Subcutaneous abdominal adipose tissue (tissue), 5 donors: ENCODE data around the gene TOM1L2.
"Not testable (repeated sequence)": the region's sequence is repeated elsewhere in the genome, so short reads cannot be mapped to it uniquely, and the experiment has no call there.

Experiments
- H3K27ac ChIP-seq: one replicate; pipeline ENCODE4 v1.7.0; 2013; ENCODE audit warnings: low read depth, mild to moderate bottlenecking, inconsistent platforms, low read length, moderate library complexity
- H3K27me3 ChIP-seq, 5 donors: one replicate each; pipeline ENCODE4 v1.7.0; 2013; ENCODE audit warnings: low read length in 5 of 5, inconsistent platforms in 1 of 5; ENCODE audit not compliant: control insufficient read depth in 5 of 5, insufficient read depth in 4 of 5
- H3K36me3 ChIP-seq, 5 donors: one replicate each; pipeline ENCODE4 v1.7.0; 2013; ENCODE audit warnings: low read length in 5 of 5; ENCODE audit not compliant: control insufficient read depth in 5 of 5, insufficient read depth in 5 of 5
- H3K4me1 ChIP-seq, 5 donors: one replicate each; pipeline ENCODE4 v1.7.0; 2013; ENCODE audit warnings: low read length in 5 of 5, mild to moderate bottlenecking in 3 of 5, moderate library complexity in 1 of 5; ENCODE audit not compliant: control insufficient read depth in 5 of 5, insufficient read depth in 5 of 5
- H3K4me3 ChIP-seq, 5 donors: one replicate each; pipeline ENCODE4 v1.7.0; 2013; ENCODE audit warnings: low read length in 5 of 5, low read depth in 1 of 5
- H3K9ac ChIP-seq, 5 donors: one replicate each; pipeline ENCODE4 v1.7.0; 2013; ENCODE audit warnings: low read length in 5 of 5, mild to moderate bottlenecking in 4 of 5, moderate library complexity in 3 of 5
- H3K9me3 ChIP-seq, 5 donors: one replicate each; pipeline ENCODE4 v1.7.0; 2013; ENCODE audit warnings: low read length in 5 of 5; ENCODE audit not compliant: control insufficient read depth in 5 of 5
- donor health status: healthy.
- donor health status: healthy.
- donor health status: healthy.
- donor health status: healthy.
- donor health status: healthy.

The TOM1L2 gene

DNA sequence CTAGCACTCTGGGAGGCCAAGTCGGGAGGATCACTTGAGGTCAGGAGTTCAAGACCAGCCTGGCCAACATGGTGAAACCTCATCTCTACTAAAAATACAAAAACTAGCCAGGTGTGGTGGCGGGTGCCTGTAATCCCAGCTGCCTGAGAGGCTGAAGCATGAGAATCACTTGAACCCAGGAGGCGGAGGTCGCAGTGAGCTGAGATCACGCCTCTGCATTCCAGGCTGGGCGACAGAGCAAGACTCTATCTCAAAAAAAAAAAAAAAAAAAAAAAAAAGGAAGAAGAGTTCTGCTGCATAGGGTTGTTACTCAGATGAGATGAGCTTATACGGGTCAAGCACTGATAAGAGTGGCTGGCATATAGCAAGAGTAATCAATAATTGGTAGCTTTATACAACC, 32.3 kb downstream of the TOM1L2 start:
- H3K9me3 ChIP-seq, H3K4me3 ChIP-seq, H3K9ac ChIP-seq, H3K36me3 ChIP-seq, H3K27me3 ChIP-seq, H3K27ac ChIP-seq: not testable (repeated sequence)
- H3K4me1 ChIP-seq, result peaks cover 0 to 39% (median 35%) of the 10 kb centered on the region in 5 donors

DNA sequence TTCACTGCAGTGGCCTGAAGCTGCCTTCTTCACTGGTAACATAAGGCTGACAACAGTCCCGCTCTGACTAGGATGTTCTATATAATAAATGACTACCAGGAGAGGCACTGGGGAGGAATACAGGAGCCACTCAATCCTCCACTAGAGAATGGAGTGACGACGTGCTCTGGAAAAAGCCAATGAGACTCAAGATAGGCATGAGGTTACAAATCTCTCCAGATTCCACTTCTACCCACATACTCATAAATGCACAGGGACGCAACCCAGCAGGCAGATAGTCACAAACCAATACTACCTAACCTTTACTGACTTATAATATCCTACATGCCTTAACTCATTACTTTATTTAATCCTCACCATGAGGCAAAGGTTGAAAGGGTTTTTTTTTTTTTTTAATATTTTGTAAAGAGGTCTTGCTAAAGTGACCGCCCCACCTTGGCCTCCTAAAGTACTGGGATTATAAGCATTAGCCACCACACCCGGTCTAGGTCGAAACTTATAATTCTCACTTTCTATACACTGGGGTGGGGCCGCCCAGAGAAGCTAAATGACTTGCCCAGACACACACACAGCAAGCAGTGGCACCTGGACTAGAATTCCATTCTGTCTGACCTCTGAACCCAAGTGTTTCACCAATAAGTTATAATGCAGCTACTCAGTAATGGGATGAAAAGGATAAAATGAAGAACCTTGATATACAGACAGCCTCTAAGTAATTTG, 33.7 kb downstream of the TOM1L2 start:
- no peak overlapping the region for H3K4me3 ChIP-seq
- H3K9me3 ChIP-seq, result no peaks in the 10 kb centered on the region
- no peaks in the 10 kb centered on the region for H3K27me3 ChIP-seq
- H3K36me3 ChIP-seq, result no peaks in the 10 kb centered on the region
- no peak overlapping the region for H3K27ac ChIP-seq
- no peak overlapping the region for H3K9ac ChIP-seq
- peaks cover 0 to 40% (median 33%) of the 10 kb centered on the region in 5 donors for H3K4me1 ChIP-seq

DNA sequence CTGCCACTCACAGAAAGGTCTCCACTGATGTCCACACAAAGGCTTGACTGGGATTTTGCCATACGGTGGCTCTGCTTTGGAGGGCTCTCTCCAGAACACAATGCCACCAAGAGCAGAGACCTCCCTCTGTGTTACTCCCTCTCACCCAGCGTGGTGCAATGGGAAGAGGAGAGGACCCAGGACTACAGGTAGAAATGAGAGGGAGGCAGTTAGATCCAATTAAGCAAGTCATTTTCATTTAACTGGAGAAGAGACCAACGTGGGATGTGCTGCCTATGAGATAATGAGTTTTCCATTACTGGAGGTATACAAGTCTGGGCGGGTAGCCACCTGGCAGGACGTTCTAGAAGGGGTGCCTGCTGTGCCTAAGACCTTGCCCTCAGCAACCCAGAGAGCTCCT, 34.2 kb downstream of the TOM1L2 start:
- H3K36me3 ChIP-seq, result no peaks in the 10 kb centered on the region
- H3K4me3 ChIP-seq, result no peak overlapping the region
- no peak overlapping the region for H3K9ac ChIP-seq
- H3K4me1 ChIP-seq, result peaks cover 0 to 36% (median 27%) of the 10 kb centered on the region in 5 donors
- H3K27me3 ChIP-seq, result no peaks in the 10 kb centered on the region
- no peaks in the 10 kb centered on the region for H3K9me3 ChIP-seq
- no peak overlapping the region for H3K27ac ChIP-seq

DNA sequence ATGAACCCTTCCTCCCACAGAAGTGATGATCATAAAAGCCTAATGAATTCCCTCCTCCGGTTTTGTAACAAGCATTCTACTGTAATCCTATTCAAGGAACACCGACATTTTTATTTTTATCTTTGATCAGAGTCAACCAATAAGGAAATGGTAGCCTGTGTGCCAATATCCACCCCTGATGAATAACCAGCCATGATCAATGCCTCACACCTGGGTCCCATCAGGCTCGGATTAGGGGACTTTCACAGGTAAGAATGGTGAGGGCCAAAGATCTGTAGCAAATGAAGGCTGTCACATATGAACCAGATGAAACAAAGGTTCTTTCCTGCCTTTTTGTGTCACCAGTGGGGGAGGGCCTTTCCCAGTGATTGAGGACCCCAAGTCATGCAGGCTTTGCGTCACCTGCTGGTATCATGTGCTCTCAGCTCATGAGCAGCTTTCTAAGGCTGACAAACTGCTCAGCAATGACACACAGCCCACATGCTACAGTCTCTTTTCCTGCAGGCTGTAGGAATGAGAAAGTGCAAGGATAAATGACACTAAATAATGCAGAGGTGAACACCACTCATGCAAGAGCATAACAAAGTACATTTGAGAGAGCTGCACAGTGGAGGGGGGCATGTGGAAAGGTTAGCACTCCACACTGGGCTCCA, 34.9 kb downstream of the TOM1L2 start:
- Histone ChIP-seq H3K9me3 (no peaks in the 10 kb centered on the region), H3K27ac (no peak overlapping the region), H3K4me1 (peaks cover 0 to 36% (median 27%) of the 10 kb centered on the region in 5 donors), H3K27me3 (no peaks in the 10 kb centered on the region), H3K9ac (no peak overlapping the region), H3K4me3 (no peak overlapping the region), H3K36me3 (no peaks in the 10 kb centered on the region)

DNA sequence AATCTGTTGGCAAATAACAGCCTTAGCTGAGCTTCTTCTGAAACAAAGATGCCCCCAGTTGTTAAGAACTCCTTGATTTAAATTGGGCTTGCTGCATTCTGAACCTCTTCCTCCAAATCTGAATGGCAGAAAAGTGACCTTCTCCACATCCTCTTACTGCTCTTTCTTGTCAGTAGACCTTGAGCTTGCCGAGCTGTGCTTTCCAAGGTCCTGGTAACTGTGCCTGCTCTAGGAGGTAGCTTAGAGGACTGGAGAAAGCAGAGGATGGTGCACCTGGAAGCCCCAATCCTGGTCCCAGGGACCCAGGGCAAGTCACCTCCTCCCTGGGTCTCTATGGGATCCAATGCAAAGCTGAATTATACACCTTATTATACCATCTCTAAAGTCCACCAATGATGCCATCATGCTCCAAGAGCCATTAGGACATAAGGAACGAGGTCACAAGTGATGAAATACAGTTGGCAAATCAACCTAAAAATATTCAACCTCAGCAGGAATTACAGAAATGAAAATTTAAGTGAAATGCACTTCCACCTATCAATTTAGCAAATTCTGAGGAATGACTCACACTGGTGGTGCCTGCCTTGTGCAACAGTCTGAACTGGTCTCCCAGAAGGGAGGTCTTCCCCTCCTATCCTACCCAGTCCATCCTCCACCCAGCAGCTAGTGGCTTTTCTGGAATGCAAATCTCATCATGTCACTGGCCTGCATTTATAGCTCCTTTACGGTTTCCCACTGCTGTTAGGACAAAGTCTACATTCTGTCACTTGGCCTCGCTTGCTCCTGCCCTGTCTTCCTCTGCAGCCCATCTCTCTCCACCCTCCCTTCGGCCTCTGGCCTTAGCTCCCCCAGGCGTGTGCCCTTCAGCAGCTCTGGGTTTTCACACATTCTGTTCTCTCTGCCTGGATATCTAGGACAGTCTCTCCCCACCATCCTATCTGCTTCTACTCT, 36.6 kb downstream of the TOM1L2 start:
- Histone ChIP-seq H3K4me1 (peaks cover 0 to 37% (median 20%) of the 10 kb centered on the region in 5 donors), H3K27ac (peak overlapping the region; percentile 48), H3K4me3 (no peak overlapping the region), H3K9ac (peak overlapping the region in 1 of 5 donors; percentile 25), H3K36me3 (no peaks in the 10 kb centered on the region), H3K27me3 (no peaks in the 10 kb centered on the region), H3K9me3 (no peaks in the 10 kb centered on the region)

DNA sequence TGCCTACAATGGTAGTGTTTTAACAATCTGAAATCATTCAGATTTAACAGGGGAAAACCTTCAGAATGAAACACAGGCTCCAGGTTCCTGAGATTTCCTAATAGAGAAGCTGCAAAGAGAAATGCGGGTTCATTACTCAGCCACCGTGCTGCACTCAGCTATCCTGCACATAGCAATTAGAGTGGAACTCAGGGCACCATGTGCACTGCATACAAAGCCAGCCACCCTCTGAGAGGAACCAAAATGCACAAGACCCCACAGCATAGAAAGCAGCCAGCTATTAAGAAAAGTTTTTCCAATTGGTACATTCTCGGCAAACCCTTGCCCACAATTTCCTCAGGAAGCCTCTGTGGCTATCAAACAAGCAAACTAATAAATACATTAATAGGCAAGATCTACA, 37.4 kb downstream of the TOM1L2 start:
- Histone ChIP-seq H3K9me3 (no peaks in the 10 kb centered on the region), H3K27ac (no peak overlapping the region), H3K4me3 (no peak overlapping the region), H3K9ac (no peak overlapping the region), H3K36me3 (no peaks in the 10 kb centered on the region), H3K27me3 (no peaks in the 10 kb centered on the region), H3K4me1 (peaks cover 0 to 37% (median 15%) of the 10 kb centered on the region in 5 donors)

DNA sequence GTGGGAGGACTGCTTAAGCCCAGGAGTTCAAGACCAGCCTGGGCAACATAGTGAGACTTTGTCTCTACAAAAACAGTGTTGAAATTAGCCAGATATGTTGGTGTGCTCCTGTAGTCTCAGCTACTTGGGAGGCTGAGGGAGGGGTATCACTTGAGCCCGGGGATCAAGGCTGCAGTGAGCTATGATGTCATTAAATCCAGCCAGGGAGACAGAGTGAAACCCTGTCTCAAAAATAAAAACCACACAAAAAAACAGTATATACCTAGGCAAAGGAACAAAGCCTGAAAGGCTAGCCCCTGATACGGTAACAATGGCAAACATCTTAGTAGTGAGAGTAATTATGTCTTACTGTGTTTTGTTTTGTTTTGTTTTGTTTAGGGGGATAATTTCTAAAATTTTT, 38.0 kb downstream of the TOM1L2 start:
- no peaks in the 10 kb centered on the region for H3K27me3 ChIP-seq
- H3K9ac ChIP-seq, result no peak overlapping the region
- H3K4me3 ChIP-seq, result no peak overlapping the region
- no peak overlapping the region for H3K27ac ChIP-seq
- H3K9me3 ChIP-seq, result no peaks in the 10 kb centered on the region
- H3K4me1 ChIP-seq, result peaks cover 0 to 38% (median 15%) of the 10 kb centered on the region in 5 donors
- H3K36me3 ChIP-seq, result no peaks in the 10 kb centered on the region

DNA sequence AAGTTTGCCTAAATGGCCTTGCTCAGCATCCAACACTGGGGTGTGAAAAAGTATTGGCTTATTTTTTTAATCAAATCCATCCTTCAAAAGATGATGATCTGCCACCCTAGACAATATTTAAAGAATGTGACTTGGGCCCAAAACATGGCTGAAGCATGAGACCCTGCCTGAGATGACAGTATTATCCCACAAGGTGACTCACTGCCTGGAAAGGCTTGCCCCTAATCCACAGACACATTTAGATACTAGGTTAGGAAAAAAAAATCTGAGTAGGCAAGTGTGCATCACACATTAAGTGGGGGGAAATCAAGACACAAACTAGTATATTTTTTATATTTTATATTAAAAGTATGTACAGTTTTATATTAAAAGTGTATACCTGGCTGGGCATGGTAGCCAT, 38.4 kb downstream of the TOM1L2 start:
- H3K36me3 ChIP-seq, result no peaks in the 10 kb centered on the region
- peaks cover 0 to 38% (median 19%) of the 10 kb centered on the region in 5 donors for H3K4me1 ChIP-seq
- H3K27ac ChIP-seq, result no peak overlapping the region
- H3K9ac ChIP-seq, result no peak overlapping the region
- H3K4me3 ChIP-seq, result no peak overlapping the region
- no peaks in the 10 kb centered on the region for H3K9me3 ChIP-seq
- H3K27me3 ChIP-seq, result no peaks in the 10 kb centered on the region

DNA sequence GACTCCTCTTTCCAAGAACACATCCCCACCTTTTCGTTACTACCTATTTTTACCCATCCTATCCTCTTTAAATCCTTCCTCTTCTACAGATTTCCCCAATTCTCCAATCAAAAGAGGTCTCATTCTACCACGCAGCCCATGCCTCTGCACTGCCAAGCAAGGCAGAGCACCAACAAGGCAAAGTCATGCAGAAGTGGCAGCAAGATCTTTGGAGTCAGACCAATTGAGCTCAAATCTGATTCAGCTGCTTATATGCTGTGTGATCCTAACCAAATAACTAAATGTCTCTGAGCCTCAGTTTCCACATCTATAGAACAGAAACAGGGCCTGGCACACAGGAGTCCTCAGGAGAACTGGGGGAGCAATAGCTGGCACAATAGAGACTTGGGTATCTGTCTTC, 41.0 kb downstream of the TOM1L2 start:
- Histone ChIP-seq H3K4me1 (peaks cover 0 to 34% (median 24%) of the 10 kb centered on the region in 5 donors), H3K36me3 (no peaks in the 10 kb centered on the region), H3K9ac (no peak overlapping the region), H3K27ac (no peak overlapping the region), H3K4me3 (no peak overlapping the region), H3K27me3 (no peaks in the 10 kb centered on the region), H3K9me3 (no peaks in the 10 kb centered on the region)

DNA sequence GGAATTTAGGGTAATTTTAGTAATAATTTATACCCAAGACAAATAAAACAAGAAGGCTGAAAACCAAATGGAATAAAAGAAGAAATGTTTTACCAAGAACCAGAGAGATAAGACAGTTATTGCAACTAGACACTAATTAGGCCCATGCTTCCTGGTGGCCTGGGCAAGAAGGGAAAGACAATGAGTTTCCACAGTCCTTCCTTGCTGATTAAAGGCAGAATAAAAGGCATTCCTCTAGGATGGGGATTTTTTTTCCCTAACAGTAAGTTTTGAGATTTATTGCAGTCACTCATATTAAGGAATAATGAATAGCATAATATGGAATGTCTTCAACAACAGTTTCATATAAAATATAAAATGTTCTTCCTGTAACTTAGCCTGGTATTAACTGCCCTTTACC, 41.5 kb downstream of the TOM1L2 start:
- H3K9ac ChIP-seq, result no peak overlapping the region
- H3K27ac ChIP-seq, result peak overlapping the region; percentile 49
- no peak overlapping the region for H3K4me3 ChIP-seq
- H3K4me1 ChIP-seq, result peaks cover 0 to 29% (median 20%) of the 10 kb centered on the region in 5 donors
- H3K9me3 ChIP-seq, result no peaks in the 10 kb centered on the region
- H3K27me3 ChIP-seq, result no peaks in the 10 kb centered on the region
- no peaks in the 10 kb centered on the region for H3K36me3 ChIP-seq
